Activated T-helper 1 cell treated with anti-CD3 and anti-CD28 coated beads, Interleukin-12 subunit alpha, Interleukin-12 subunit beta, Interleukin-2, Interleukin-4 antibody, amounts not matched to agents 30 ng/mL and 10 ng/mL and 1 ng/mL, durations not matched to agents 14 hours and 24 hours and 36 hours (primary cell): ENCODE measurements around the gene FLRT2. TPM values are rescaled to one million over a fixed set of nuclear protein-coding genes. Genes with fewer than 3 reads are reported as not detected.

Experiments
- DNase-seq: peaks from one replicate; pipeline ENCODE4 v3.0.0; 2021; ENCODE audit warnings: low spot score
- H3K27ac Mint-ChIP-seq: one replicate; pipeline ENCODE4 v1.8.0; 2021; ENCODE audit warnings: mild to moderate bottlenecking, mixed read lengths
- H3K27me3 Mint-ChIP-seq: one replicate; pipeline ENCODE4 v1.8.0; 2022; ENCODE audit warnings: mild to moderate bottlenecking, moderate library complexity, mixed read lengths; ENCODE audit not compliant: insufficient read depth
- H3K36me3 Mint-ChIP-seq: one replicate; pipeline ENCODE4 v1.8.0; 2021; ENCODE audit warnings: low read depth, mixed read lengths
- H3K4me1 Mint-ChIP-seq: one replicate; pipeline ENCODE4 v1.8.0; 2021; ENCODE audit warnings: low read depth, mixed read lengths
- H3K4me3 Mint-ChIP-seq: one replicate; pipeline ENCODE4 v1.8.0; 2021; ENCODE audit warnings: mild to moderate bottlenecking, moderate library complexity, mixed read lengths
- H3K9me3 Mint-ChIP-seq: one replicate; pipeline ENCODE4 v1.8.0; 2021; ENCODE audit warnings: mixed read lengths
- intact Hi-C: fragments of 100-400 bp; cut with micrococcal nuclease; formaldehyde crosslinking; loops from one replicate; pipeline ENCODE4 v1.15.1; 2024
- total RNA-seq: library from RNA; stranded (reverse); gene quantifications from 2 replicates; pipeline ENCODE4 v1.2.3, GENCODE V29; 2022

FLRT2 gene
- total RNA-seq, 1 donor from 2014 or later, result not detected

GRCh38 chr14:85596562-85596961 is 66.6 kb downstream of the FLRT2 start:
- H3K9me3 Mint-ChIP-seq, result no peaks in the 10 kb centered on the region
- DNase-seq, result no peak
- no peak overlapping the region for H3K27ac Mint-ChIP-seq
- H3K4me3 Mint-ChIP-seq, result no peak overlapping the region
- no peaks in the 10 kb centered on the region for H3K4me1 Mint-ChIP-seq
- H3K36me3 Mint-ChIP-seq, result no peaks in the 10 kb centered on the region
- H3K27me3 Mint-ChIP-seq, result no peaks in the 10 kb centered on the region
- intact Hi-C loops, result no loop called here

- Mint-ChIP-seq H3K36me3 (no peaks in the 10 kb centered on the region), H3K9me3 (no peaks in the 10 kb centered on the region), H3K27ac (no peak overlapping the region), H3K4me3 (no peak overlapping the region), H3K4me1 (no peaks in the 10 kb centered on the region), H3K27me3 (no peaks in the 10 kb centered on the region)
- intact Hi-C loops, result no loop called here
- DNase-seq, result no peak
Measured at GRCh38 chr14:85597701-85598100, 67.8 kb downstream of the FLRT2 start.

- Mint-ChIP-seq H3K4me3 (no peak overlapping the region), H3K36me3 (no peaks in the 10 kb centered on the region), H3K4me1 (no peaks in the 10 kb centered on the region), H3K27ac (no peak overlapping the region), H3K9me3 (no peaks in the 10 kb centered on the region), H3K27me3 (no peaks in the 10 kb centered on the region)
- intact Hi-C loops, result no loop called here
- DNase-seq, result no peak
Measured at GRCh38 chr14:85599939-85600338, 70.0 kb downstream of the FLRT2 start.

- Mint-ChIP-seq H3K27me3 (no peaks in the 10 kb centered on the region), H3K9me3 (no peaks in the 10 kb centered on the region), H3K36me3 (no peaks in the 10 kb centered on the region), H3K27ac (no peak overlapping the region), H3K4me1 (no peaks in the 10 kb centered on the region), H3K4me3 (no peak overlapping the region)
- intact Hi-C loops, result no loop called here
- no peak for DNase-seq
Measured at GRCh38 chr14:85601246-85601645, 71.3 kb downstream of the FLRT2 start.

GRCh38 chr14:85601690-85602089 is 71.7 kb downstream of the FLRT2 start:
- Mint-ChIP-seq H3K4me3 (no peak overlapping the region), H3K27me3 (no peaks in the 10 kb centered on the region), H3K36me3 (no peaks in the 10 kb centered on the region), H3K27ac (no peak overlapping the region), H3K4me1 (no peaks in the 10 kb centered on the region), H3K9me3 (no peaks in the 10 kb centered on the region)
- DNase-seq, result no peak
- intact Hi-C loops, result no loop called here

- Mint-ChIP-seq H3K27me3 (no peaks in the 10 kb centered on the region), H3K4me3 (no peak overlapping the region), H3K27ac (no peak overlapping the region), H3K4me1 (no peaks in the 10 kb centered on the region), H3K9me3 (peaks cover 3% of the 10 kb centered on the region), H3K36me3 (no peaks in the 10 kb centered on the region)
- no peak for DNase-seq
- intact Hi-C loops, result no loop called here
Measured at GRCh38 chr14:85602345-85602744, 72.4 kb downstream of the FLRT2 start.

- Mint-ChIP-seq H3K36me3 (no peaks in the 10 kb centered on the region), H3K4me3 (no peak overlapping the region), H3K27ac (no peak overlapping the region), H3K9me3 (peaks cover 7% of the 10 kb centered on the region), H3K27me3 (no peaks in the 10 kb centered on the region), H3K4me1 (no peaks in the 10 kb centered on the region)
- DNase-seq, result no peak
- intact Hi-C loops, result no loop called here
Measured at GRCh38 chr14:85604021-85604420, 74.1 kb downstream of the FLRT2 start.

- Mint-ChIP-seq H3K9me3 (peaks cover 10% of the 10 kb centered on the region), H3K36me3 (no peaks in the 10 kb centered on the region), H3K27ac (no peak overlapping the region), H3K4me1 (no peaks in the 10 kb centered on the region), H3K4me3 (no peak overlapping the region), H3K27me3 (no peaks in the 10 kb centered on the region)
- DNase-seq, result no peak
- intact Hi-C loops, result no loop called here
Measured at GRCh38 chr14:85604714-85605113, 74.8 kb downstream of the FLRT2 start.

GRCh38 chr14:85607651-85608081 is 77.7 kb downstream of the FLRT2 start:
- Mint-ChIP-seq H3K27ac (no peak overlapping the region), H3K9me3 (peaks cover 17% of the 10 kb centered on the region), H3K27me3 (no peaks in the 10 kb centered on the region), H3K4me3 (no peak overlapping the region), H3K36me3 (no peaks in the 10 kb centered on the region), H3K4me1 (no peaks in the 10 kb centered on the region)
- DNase-seq, result no peak
- intact Hi-C loops, result no loop called here

GRCh38 chr14:85613496-85613895 is 83.6 kb downstream of the FLRT2 start:
- intact Hi-C loops, result no loop called here
- Mint-ChIP-seq H3K9me3 (peaks cover 14% of the 10 kb centered on the region), H3K27me3 (no peaks in the 10 kb centered on the region), H3K4me1 (no peaks in the 10 kb centered on the region), H3K36me3 (no peaks in the 10 kb centered on the region), H3K27ac (no peak overlapping the region), H3K4me3 (no peak overlapping the region)
- DNase-seq, result no peak

- no peaks in the 10 kb centered on the region for H3K27me3 Mint-ChIP-seq
- no peak overlapping the region for H3K27ac Mint-ChIP-seq
- peaks cover 3% of the 10 kb centered on the region for H3K9me3 Mint-ChIP-seq
- H3K36me3 Mint-ChIP-seq, result no peaks in the 10 kb centered on the region
- no peak overlapping the region for H3K4me3 Mint-ChIP-seq
- no peak for DNase-seq
- intact Hi-C loops, result no loop called here
- no peaks in the 10 kb centered on the region for H3K4me1 Mint-ChIP-seq
Measured at GRCh38 chr14:85616386-85616885, 86.5 kb downstream of the FLRT2 start.

GRCh38 chr14:85616886-85617285 is 86.9 kb downstream of the FLRT2 start:
- no peaks in the 10 kb centered on the region for H3K27me3 Mint-ChIP-seq
- H3K36me3 Mint-ChIP-seq, result no peaks in the 10 kb centered on the region
- DNase-seq, result no peak
- H3K4me3 Mint-ChIP-seq, result no peak overlapping the region
- intact Hi-C loops, result no loop called here
- H3K27ac Mint-ChIP-seq, result no peak overlapping the region
- H3K4me1 Mint-ChIP-seq, result no peaks in the 10 kb centered on the region
- H3K9me3 Mint-ChIP-seq, result no peaks in the 10 kb centered on the region

GRCh38 chr14:85617791-85618190 is 87.8 kb downstream of the FLRT2 start:
- Mint-ChIP-seq H3K9me3 (no peaks in the 10 kb centered on the region), H3K36me3 (no peaks in the 10 kb centered on the region), H3K4me3 (no peak overlapping the region), H3K27me3 (no peaks in the 10 kb centered on the region), H3K4me1 (no peaks in the 10 kb centered on the region), H3K27ac (no peak overlapping the region)
- DNase-seq, result no peak
- intact Hi-C loops, result no loop called here

- Mint-ChIP-seq H3K4me1 (no peaks in the 10 kb centered on the region), H3K27me3 (no peaks in the 10 kb centered on the region), H3K27ac (no peak overlapping the region), H3K9me3 (no peaks in the 10 kb centered on the region), H3K36me3 (no peaks in the 10 kb centered on the region), H3K4me3 (no peak overlapping the region)
- intact Hi-C loops, result no loop called here
- DNase-seq, result no peak
Measured at GRCh38 chr14:85618390-85618789, 88.4 kb downstream of the FLRT2 start.
